SK-N-SH treated with all-trans-retinoic acid at 6 μM for 48 hours (cell line): Measurements from ENCODE around the gene TADA2A.

Source experiments
- ATAC-seq: fragments of 200-7000 bp; cut with Tn5 transposase; 3 replicates; pipeline ENCODE4 v1.9.1; 2020; ENCODE audit warnings: mild to moderate bottlenecking, moderate library complexity
- ARNTL ChIP-seq: fragments of 450-650 bp; formaldehyde crosslinking; IDR thresholded peaks from 2 replicates; pipeline ENCODE4 v1.5.0; 2020; ENCODE audit warnings: low read depth, mild to moderate bottlenecking, moderate library complexity, borderline replicate concordance
- BACH2 ChIP-seq: fragments of 250-450 bp; sonication (Bioruptor Pico); IDR thresholded peaks from 2 replicates; pipeline ENCODE4 v1.9.0; 2021; ENCODE audit warnings: mild to moderate bottlenecking, borderline replicate concordance
- CSDC2 ChIP-seq: fragments of 250-450 bp; sonication (Bioruptor Pico); IDR thresholded peaks from 2 replicates; pipeline ENCODE4 v1.5.0; 2020; ENCODE audit warnings: mild to moderate bottlenecking, moderate library complexity
- ESRRG ChIP-seq: fragments of 250-450 bp; sonication (Bioruptor Pico); IDR thresholded peaks from 2 replicates; pipeline ENCODE4 v1.6.1; 2021; ENCODE audit warnings: mild to moderate bottlenecking
- GLIS3 ChIP-seq: fragments of 250-450 bp; sonication (Bioruptor Pico); IDR thresholded peaks from 2 replicates; pipeline ENCODE4 v1.5.0; 2020; ENCODE audit warnings: mild to moderate bottlenecking, moderate library complexity
- ISL1 ChIP-seq: fragments of 250-450 bp; sonication (Bioruptor Pico); IDR thresholded peaks from 2 replicates; pipeline ENCODE4 v2.1.2; 2022; ENCODE audit warnings: mild to moderate bottlenecking, moderate library complexity
- OSR1 ChIP-seq: fragments of 250-450 bp; sonication (Bioruptor Pico); IDR thresholded peaks from 2 replicates; pipeline ENCODE4 v1.8.0; 2022; ENCODE audit warnings: moderate library complexity, mild to moderate bottlenecking, inconsistent platforms
- PPARA ChIP-seq: fragments of 250-450 bp; sonication (Bioruptor Pico); IDR thresholded peaks from 2 replicates; pipeline ENCODE4 v1.5.0; 2020; ENCODE audit warnings: mild to moderate bottlenecking, borderline replicate concordance
- RARB ChIP-seq: fragments of 250-450 bp; sonication (Bioruptor Pico); IDR thresholded peaks from 2 replicates; pipeline ENCODE4 v1.8.0; 2021; ENCODE audit warnings: mild to moderate bottlenecking, moderate library complexity
- SNAI2 ChIP-seq: fragments of 250-450 bp; sonication (Bioruptor Pico); IDR thresholded peaks from 2 replicates; pipeline ENCODE4 v1.5.0; 2020; ENCODE audit warnings: mild to moderate bottlenecking, moderate library complexity
- TCF4 ChIP-seq: fragments of 250-450 bp; sonication (Bioruptor Pico); IDR thresholded peaks from 2 replicates; pipeline ENCODE4 v1.8.0; 2021; ENCODE audit warnings: mild to moderate bottlenecking, moderate library complexity, borderline replicate concordance
- TOX ChIP-seq: fragments of 250-450 bp; sonication (Bioruptor Pico); IDR thresholded peaks from 2 replicates; pipeline ENCODE4 v1.8.0; 2021; ENCODE audit warnings: mild to moderate bottlenecking, moderate library complexity, borderline replicate concordance
- TSHZ2 ChIP-seq: fragments of 250-450 bp; sonication (Bioruptor Pico); IDR thresholded peaks from 2 replicates; pipeline ENCODE4 v1.5.0; 2020; ENCODE audit warnings: mild to moderate bottlenecking, moderate library complexity
- ZFP3 ChIP-seq: fragments of 250-450 bp; sonication (Bioruptor Pico); IDR thresholded peaks from 2 replicates; pipeline ENCODE4 v1.5.0; 2020; ENCODE audit warnings: mild to moderate bottlenecking, moderate library complexity
- ZFP30 ChIP-seq: fragments of 450-650 bp; formaldehyde crosslinking; IDR thresholded peaks from 2 replicates; pipeline ENCODE4 v1.5.0; 2022; ENCODE audit warnings: mild to moderate bottlenecking, moderate library complexity
- ZNF565 ChIP-seq: fragments of 450-650 bp; formaldehyde crosslinking; conservative IDR thresholded peaks from 2 replicates; pipeline ENCODE4 v1.5.0; 2020; ENCODE audit warnings: low read depth, mild to moderate bottlenecking, moderate library complexity
- ZNF70 ChIP-seq: fragments of 450-650 bp; formaldehyde crosslinking; IDR thresholded peaks from 2 replicates; pipeline ENCODE4 v1.5.0; 2020; ENCODE audit warnings: mild to moderate bottlenecking, moderate library complexity
- ZNF8 ChIP-seq: fragments of 450-650 bp; formaldehyde crosslinking; IDR thresholded peaks from 2 replicates; pipeline ENCODE4 v1.5.0; 2020; ENCODE audit warnings: mild to moderate bottlenecking, moderate library complexity
- TF ChIP-seq, protein P1 (sequence below): fragments of 250-450 bp; sonication (Bioruptor Pico); IDR thresholded peaks from 2 replicates; pipeline ENCODE4 v1.8.0; 2021; ENCODE audit warnings: low read depth, mild to moderate bottlenecking, moderate library complexity, borderline replicate concordance
- TF ChIP-seq, protein P2 (sequence below): fragments of 250-450 bp; sonication (Bioruptor Pico); IDR thresholded peaks from 2 replicates; pipeline ENCODE4 v1.5.1; 2021; ENCODE audit warnings: mild to moderate bottlenecking, moderate library complexity
- TF ChIP-seq, protein P3 (sequence below): fragments of 250-450 bp; sonication (Bioruptor Pico); IDR thresholded peaks from 2 replicates; pipeline ENCODE4 v1.5.1; 2020; ENCODE audit warnings: low read depth, mild to moderate bottlenecking, moderate library complexity

The TADA2A gene

DNA sequence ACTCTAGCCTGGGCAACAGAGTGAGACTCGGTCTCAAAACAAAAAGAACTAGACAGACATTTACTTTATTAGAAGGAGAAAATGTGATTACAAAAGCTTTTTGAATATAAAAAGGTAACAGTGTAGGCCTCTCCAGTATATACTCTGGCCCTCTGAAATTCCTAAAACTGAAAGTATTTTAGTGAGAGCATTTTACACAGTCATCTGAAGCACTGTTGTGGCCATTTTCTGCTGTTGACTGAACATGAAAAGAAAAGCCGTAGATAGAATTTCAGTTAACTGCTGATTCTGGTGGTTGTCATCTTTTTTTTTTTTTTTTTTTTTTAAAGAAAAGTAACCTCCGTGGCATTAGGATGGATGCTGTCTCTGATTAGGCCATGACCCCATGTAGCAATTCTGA is 98.6 kb downstream of the TADA2A start:
- no peak for TF ChIP-seq ARNTL (CRISPR knock-in tag)
- TF ChIP-seq PPARA (CRISPR knock-in tag) = no peak
- no peak for TF ChIP-seq OSR1 (CRISPR knock-in tag)
- no peak for TF ChIP-seq TCF4 (CRISPR knock-in tag)
- no peak for TF ChIP-seq ZNF565 (CRISPR knock-in tag)
- TF ChIP-seq ISL1 (CRISPR knock-in tag) = no peak
- TF ChIP-seq ZFP3 = no peak
- TF ChIP-seq, protein P1, sequence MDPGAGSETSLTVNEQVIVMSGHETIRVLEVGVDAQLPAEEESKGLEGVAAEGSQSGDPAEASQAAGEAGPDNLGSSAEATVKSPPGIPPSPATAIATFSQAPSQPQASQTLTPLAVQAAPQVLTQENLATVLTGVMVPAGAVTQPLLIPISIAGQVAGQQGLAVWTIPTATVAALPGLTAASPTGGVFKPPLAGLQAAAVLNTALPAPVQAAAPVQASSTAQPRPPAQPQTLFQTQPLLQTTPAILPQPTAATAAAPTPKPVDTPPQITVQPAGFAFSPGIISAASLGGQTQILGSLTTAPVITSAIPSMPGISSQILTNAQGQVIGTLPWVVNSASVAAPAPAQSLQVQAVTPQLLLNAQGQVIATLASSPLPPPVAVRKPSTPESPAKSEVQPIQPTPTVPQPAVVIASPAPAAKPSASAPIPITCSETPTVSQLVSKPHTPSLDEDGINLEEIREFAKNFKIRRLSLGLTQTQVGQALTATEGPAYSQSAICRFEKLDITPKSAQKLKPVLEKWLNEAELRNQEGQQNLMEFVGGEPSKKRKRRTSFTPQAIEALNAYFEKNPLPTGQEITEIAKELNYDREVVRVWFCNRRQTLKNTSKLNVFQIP (CRISPR knock-in tag) = no peak
- TF ChIP-seq TOX = no peak
- no peak for TF ChIP-seq BACH2
- no peak for TF ChIP-seq GLIS3 (CRISPR knock-in tag)
- no peak for ATAC-seq

DNA sequence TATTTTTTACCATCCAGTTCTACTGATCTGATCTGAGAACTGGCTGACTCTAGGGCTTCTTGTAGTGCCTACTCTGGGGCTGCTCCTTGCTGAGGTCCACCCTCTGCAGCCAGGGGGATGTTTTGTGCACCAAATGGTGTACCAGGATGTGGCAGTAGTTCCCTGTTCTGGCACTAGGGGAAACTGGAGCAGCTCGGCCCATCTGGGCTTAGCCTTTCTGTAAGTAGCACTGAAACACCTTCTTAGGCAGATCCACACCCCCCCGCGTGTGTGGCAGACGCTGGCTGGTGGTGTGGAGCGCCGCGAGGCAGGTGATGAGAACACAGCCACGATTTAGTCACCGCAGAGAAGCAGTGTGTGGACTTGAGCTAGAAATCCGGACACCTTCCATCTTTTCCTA is 100.0 kb downstream of the TADA2A start:
- peak; percentile 94 for ATAC-seq
- TF ChIP-seq ZNF565 (CRISPR knock-in tag) (no peak), RARB (CRISPR knock-in tag) (no peak), TOX (no peak), ZNF70 (CRISPR knock-in tag) (no peak), ZNF8 (CRISPR knock-in tag) (no peak), OSR1 (CRISPR knock-in tag) (no peak), TSHZ2 (no peak)
- TF ChIP-seq, protein P2, sequence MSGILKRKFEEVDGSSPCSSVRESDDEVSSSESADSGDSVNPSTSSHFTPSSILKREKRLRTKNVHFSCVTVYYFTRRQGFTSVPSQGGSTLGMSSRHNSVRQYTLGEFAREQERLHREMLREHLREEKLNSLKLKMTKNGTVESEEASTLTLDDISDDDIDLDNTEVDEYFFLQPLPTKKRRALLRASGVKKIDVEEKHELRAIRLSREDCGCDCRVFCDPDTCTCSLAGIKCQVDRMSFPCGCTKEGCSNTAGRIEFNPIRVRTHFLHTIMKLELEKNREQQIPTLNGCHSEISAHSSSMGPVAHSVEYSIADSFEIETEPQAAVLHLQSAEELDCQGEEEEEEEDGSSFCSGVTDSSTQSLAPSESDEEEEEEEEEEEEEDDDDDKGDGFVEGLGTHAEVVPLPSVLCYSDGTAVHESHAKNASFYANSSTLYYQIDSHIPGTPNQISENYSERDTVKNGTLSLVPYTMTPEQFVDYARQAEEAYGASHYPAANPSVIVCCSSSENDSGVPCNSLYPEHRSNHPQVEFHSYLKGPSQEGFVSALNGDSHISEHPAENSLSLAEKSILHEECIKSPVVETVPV = no peak

DNA sequence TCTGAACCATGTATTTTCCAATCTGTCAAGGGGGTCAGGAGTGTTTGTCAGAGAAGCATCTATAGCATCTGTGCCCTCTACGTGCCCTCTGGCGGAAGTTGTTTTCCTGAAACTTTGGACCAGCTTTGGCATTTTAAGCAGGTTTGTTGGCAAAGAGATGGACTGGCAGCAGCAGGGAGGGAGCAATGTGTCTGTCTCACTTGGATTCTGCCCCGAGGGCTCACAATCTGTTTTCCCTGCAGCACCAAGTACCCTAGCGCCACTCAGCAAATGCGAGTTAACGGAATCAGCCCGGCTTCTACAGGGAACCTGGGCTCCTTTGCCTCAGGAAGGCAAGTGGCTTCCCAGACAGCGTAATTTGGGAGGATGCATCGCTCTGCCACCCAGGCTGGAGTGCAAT is 100.4 kb downstream of the TADA2A start:
- no peak; the same call in 2 of the 3 replicates for ATAC-seq
- TF ChIP-seq ZFP30 (CRISPR knock-in tag) (no peak), ZNF8 (CRISPR knock-in tag) (no peak), CSDC2 (CRISPR knock-in tag) (no peak), ZFP3 (no peak), SNAI2 (CRISPR knock-in tag) (no peak), OSR1 (CRISPR knock-in tag) (no peak), PPARA (CRISPR knock-in tag) (no peak), ESRRG (CRISPR knock-in tag) (no peak), TSHZ2 (no peak), RARB (CRISPR knock-in tag) (no peak), ARNTL (CRISPR knock-in tag) (no peak), ZNF70 (CRISPR knock-in tag) (no peak), TCF4 (CRISPR knock-in tag) (no peak), BACH2 (no peak)
- TF ChIP-seq, protein P1 (CRISPR knock-in tag) = no peak
- TF ChIP-seq, protein P3, sequence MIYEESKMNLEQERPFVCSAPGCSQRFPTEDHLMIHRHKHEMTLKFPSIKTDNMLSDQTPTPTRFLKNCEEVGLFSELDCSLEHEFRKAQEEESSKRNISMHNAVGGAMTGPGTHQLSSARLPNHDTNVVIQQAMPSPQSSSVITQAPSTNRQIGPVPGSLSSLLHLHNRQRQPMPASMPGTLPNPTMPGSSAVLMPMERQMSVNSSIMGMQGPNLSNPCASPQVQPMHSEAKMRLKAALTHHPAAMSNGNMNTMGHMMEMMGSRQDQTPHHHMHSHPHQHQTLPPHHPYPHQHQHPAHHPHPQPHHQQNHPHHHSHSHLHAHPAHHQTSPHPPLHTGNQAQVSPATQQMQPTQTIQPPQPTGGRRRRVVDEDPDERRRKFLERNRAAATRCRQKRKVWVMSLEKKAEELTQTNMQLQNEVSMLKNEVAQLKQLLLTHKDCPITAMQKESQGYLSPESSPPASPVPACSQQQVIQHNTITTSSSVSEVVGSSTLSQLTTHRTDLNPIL = no peak
- TF ChIP-seq, all 23 proteins: peak for 0
